Keratinocyte (primary cell): ENCODE data around the gene KCTD1.

Experiments
- EZH2 ChIP-seq: IDR thresholded peaks from one replicate; pipeline ENCODE4 v1.6.1; 2012; ENCODE audit warnings: inconsistent platforms, mild to moderate bottlenecking, low read length, moderate library complexity
- TF ChIP-seq, protein P1 (sequence below), 3 experiments: IDR thresholded peaks in 1 of 3; conservative IDR thresholded peaks in 1 of 3; optimal IDR thresholded peaks in 1 of 3; 2 replicates in 2 of 3; 3 replicates in 1 of 3; pipeline versions ENCODE3 to v1.5.1; 2011; ENCODE audit warnings: low read length in 3 of 3, mild to moderate bottlenecking in 3 of 3, moderate library complexity in 2 of 3, control low read depth in 1 of 3, inconsistent platforms in 1 of 3; ENCODE audit not compliant: insufficient read depth in 2 of 3; ENCODE audit errors: extremely low read depth in 1 of 3

DNA sequence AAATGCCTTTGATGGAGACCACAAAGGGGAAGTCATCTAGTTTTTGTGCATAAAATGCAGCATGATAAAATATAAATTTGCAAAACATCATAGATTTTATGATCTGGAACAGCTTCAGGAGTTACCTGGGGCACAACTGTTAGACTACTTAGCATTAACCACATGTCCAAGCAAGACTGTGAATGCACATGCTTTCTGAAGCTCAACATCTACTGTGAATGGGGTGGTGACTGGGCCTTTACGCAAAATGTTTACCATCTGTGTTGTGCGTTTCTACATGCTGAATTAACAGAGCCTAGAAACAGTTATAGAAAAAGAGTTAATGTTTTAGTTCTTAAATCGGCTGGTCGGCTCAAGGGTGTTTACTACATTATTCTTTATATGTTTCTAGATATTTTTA lies 45.5 kb downstream of the KCTD1 start:
- TF ChIP-seq, protein P1, sequence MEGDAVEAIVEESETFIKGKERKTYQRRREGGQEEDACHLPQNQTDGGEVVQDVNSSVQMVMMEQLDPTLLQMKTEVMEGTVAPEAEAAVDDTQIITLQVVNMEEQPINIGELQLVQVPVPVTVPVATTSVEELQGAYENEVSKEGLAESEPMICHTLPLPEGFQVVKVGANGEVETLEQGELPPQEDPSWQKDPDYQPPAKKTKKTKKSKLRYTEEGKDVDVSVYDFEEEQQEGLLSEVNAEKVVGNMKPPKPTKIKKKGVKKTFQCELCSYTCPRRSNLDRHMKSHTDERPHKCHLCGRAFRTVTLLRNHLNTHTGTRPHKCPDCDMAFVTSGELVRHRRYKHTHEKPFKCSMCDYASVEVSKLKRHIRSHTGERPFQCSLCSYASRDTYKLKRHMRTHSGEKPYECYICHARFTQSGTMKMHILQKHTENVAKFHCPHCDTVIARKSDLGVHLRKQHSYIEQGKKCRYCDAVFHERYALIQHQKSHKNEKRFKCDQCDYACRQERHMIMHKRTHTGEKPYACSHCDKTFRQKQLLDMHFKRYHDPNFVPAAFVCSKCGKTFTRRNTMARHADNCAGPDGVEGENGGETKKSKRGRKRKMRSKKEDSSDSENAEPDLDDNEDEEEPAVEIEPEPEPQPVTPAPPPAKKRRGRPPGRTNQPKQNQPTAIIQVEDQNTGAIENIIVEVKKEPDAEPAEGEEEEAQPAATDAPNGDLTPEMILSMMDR (optimal IDR thresholded peaks at IDR 0.05 in 1 of 3, IDR thresholded peaks at IDR 0.05 in 1 of 3, conservative IDR thresholded peaks at IDR 0.05 in 1 of 3; ENCODE audit: extremely low read depth in 1 of 3, insufficient read depth in 2 of 3, low read length in 3 of 3): no peak
- TF ChIP-seq EZH2: no peak
